LoVo (cell line): ENCODE data around the gene ABCA10.
"Not testable (repeated sequence)": the region's sequence is repeated elsewhere in the genome, so short reads cannot be mapped to it uniquely, and the experiment has no call there.

Experiments
- DNase-seq: peaks from one replicate; pipeline ENCODE4 v3.0.0-alpha.2; 2016; ENCODE audit warnings: low spot score

ABCA10 gene

GRCh38 chr17:69227541-69227940, 1.1 kb downstream of the ABCA10 start:
- no peak for DNase-seq

DNA sequence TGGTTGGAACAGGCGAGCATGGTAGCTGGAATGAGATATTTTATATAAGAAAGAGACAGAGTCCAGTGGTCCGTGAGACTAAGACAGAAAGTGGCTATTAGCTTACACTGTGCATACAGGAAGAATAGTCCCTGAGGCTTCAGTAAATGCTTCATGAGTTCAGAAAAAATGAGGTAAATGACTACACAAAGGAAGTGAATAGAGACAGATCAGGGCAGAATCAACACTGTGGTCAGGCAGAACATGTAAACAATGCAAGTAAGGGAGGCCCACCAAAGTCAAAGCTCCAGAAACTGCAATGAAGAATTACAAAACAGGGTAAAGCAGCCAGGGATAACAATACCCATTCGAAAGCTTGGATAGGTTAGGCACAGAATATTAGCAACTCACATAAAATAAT, 4.8 kb downstream of the ABCA10 start:
- DNase-seq: no peak

DNA sequence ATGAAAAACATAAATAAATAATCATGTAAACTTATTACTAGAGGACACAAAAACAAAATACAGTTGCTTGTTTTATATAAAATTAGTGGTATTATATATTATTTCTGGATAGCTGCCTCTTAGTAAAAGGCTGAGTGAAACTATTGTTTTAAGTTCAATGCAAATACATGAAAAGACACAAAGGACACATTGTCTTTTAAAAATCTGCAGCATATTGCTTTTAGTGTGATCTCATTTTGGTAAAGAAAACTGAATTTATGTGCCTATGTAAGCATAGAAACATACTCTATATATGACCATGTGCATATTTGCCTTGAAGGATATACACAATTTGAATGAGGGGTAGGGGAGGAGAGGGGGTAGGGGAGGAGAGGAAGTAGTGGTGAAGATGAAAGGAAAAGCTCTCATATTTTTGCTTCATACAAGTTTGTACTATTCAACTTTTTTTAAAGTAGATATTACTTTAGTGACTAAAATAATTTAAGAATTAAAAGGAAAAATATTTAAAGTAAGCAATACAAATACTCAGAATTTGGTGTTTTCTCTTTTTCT, 5.8 kb downstream of the ABCA10 start:
- no peak for DNase-seq

GRCh38 chr17:69220098-69220497, 8.5 kb downstream of the ABCA10 start:
- no peak for DNase-seq

DNA sequence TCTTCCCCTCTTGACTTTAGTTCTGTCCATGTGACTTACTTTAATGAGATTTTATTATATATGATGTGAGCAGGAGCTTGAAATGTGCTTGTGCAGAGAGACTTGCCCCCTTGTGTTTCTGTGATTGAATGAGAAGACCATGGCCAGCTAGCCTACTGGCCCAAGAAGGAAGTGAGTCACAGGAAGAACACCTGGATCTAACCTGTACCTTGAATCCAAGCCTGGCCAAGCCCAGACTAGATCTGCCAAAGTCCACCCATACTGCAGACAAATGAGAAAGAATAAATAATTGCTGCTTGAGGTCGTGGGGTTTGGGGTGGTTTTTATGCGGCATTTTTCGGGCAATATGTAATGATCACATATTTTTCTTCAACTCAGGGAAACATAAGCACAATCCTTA, 9.6 kb downstream of the ABCA10 start:
- DNase-seq: no peak

DNA sequence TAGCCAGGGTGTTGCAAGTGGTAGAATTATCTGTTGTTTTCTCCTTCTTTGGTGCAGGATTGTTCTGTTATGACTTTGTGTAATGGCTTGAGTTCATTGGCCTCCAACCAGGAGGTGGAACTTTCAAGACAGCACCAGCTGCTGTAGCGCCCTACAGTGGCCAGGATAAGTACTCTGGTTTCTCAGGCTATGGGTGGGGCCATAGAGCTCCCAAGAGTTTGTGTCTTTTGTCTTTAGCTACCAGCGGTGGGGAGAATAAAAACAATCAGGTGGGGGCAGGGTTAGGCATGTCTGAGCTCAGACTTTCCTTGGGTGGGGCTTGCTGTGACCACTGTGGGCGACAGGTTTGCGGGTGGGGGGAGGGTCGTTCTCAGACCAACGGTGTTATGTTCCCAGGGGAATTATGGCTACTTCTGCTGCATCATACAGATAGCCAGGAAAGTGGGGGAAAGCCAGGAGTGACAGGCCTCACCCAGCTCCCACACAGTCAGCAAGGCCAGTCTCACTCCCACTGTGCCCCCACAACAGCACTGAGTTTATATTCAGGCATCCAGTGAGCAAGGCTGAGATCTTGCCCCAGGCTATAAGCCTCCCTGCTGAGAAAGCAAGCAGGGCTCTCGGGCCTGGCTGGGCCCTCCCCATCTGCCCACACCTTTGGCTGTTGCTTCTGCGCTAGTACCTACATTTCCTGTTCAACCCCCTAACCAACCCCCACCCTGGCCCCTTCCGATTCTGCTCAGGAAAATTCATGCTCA, 15.4 kb downstream of the ABCA10 start:
- no peak for DNase-seq

DNA sequence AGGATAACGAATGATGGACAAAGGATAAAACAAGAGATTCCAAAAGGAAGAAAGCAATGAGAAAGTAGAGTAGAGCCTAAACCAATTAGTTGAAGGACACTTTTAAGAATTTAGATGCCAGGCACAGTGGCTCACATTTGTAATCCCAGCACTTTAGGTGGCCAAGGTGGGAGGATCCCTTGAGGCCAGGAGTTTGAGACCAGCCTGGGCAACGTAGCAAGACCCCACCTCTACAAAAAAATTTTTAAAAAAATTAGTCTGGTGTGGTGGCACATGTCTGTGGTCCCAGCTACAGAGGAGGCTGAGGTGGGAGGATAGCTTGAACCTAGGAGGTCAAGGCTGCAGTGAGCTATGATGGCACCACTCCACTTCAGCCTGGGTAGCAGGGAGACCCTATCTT, 20.0 kb downstream of the ABCA10 start:
- no peak for DNase-seq

GRCh38 chr17:69207151-69207550, 21.5 kb downstream of the ABCA10 start:
- no peak for DNase-seq

- DNase-seq: no peak
Observed at GRCh38 chr17:69198238-69198637, 30.4 kb downstream of the ABCA10 start.

- DNase-seq: not testable (repeated sequence)
Observed at GRCh38 chr17:69196105-69196653, 32.4 kb downstream of the ABCA10 start.

DNA sequence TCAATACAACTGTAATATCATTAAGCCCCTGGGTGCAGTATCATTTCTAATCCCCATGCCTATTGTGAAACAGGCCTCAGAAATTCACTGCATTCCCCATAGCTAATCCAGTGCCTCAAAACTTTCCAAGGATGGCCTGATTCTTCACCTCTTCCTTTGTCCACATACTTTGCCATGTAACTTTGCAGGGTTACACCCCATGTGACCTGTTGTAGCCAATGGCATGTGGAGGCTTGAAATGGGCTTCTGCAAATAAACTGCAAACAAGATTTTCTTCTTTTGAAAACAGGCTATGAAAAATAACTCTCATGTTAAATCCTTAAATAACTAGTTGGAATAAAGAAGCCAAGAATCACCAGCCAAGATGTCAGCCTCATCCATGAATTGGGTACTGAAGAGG, 35.9 kb downstream of the ABCA10 start:
- DNase-seq: no peak

DNA sequence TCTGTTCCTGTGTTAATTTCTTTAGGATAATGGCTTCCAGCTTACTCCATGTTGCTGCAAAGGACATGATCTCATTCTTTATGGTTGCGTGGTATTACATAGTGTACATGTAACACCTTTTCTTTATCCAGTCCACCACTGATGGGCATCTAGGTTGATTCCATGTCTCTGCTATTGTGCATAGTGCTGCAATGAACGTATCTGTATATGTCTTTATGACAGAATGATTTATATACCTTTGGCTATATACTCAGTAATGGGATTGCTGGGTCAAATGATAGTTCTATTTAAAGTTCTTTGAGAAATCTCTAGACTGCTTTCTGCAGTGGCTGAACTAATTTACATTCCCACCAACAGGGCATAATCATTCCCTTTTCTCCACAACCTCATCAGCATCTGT, 39.8 kb downstream of the ABCA10 start:
- DNase-seq: no peak

DNA sequence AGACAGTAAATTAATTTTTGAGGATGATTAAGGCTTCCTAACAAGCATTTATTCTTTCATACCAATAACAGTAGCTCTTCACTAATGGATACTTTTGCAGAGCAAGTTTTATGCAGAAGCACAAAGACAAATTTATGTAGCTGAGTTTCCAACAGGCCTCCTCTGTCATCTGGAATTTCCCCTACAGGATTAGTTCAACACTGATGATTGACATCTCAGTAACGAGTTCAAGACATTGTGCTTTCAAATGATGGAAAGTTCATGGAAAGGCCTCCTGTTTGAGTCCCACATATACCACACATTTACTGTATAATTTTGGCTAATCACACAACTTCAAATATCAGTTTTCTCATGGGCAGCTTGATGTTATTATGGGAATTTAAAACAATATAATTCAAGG, 40.6 kb downstream of the ABCA10 start:
- DNase-seq: no peak

DNA sequence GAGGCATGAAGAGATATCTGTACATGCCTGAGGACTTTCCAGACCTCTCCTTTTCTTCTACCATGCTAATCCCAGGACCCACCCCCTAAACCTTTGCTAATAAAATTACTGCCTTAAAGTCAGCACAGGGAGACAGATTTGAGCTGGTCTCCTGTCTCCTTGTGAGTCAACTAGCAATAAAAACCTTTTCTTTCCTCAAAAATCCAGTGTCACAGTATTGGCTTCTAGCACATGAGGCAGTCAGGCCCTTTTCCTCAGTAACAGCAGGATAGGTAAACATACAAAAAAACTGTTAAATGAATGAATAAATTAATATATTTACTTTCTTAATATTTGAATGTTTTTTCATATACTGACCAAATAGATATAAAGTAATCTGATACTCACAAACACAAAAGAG, 41.3 kb downstream of the ABCA10 start:
- no peak for DNase-seq

DNA sequence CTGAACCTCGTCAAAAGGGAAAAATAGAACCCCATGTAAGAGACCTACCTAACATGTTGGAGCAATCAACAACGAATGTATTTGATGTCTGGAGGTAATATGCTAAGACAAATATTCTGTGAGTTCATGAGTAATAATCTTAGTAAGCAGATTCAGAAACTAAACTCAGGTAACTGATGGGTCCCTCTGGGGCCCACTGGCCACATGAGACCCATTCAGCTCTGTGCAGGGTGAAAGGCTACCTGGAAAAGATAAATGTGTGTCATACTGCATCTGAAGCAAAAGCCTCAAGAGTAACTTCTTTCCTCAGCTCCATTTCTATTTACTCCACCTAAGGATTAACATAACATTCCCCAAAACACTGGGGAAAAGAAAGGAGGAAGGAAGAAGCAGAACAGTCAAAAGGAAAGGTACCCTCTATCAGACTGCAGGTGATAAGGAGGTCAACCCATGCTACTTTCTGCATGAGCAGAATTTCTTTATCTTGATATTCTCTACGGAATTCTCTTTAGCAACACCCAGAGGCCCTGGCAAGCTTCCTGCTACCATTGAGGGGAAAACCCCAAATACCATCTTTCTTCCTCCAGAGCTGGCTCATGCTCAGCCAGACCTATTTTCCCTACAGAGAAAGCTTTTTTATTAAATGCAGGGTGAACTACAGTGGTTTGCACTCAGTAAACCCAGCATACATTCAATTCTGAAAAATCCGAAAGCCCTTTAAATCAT, 49.2 kb downstream of the ABCA10 start:
- no peak for DNase-seq

GRCh38 chr17:69176457-69176795, 52.2 kb downstream of the ABCA10 start:
- DNase-seq: no peak

DNA sequence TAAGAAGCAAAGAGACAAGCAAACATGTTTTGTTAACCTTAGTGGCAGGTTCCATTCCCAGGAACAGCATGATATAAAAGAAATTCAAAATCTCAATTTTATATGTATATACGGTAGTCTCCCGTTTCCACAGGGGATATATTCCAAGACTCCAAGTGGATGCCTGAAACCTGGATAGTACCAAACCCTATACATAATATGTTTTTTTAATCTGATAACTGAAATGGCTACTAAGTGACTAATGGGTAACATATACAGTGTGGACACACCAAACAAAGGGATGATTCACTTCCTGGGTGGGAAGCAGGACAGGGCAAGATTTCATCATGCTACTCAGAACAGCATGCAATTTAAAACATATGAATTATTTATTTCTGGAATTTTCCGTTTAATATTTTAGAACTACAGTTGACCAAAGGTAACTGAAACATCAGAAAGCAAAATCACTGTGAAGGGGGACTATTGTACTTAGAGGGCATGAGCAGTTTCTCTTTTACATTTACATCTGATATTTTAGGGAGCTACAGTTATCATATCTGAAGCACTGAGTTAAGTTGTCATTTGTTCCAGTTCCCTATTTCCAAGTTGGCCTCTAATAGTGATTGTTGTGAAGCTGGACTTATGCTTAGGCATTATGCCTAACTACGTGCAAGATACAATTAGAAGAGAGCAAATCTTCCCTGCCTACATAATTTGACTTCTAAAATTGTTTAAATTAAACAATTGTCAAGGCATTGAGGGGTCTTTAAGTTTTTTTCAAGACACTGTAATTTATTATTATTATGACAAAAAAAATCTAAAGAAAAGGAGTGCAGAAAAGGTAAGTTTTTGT, 52.8 kb downstream of the ABCA10 start:
- peak; percentile 61 for DNase-seq

DNA sequence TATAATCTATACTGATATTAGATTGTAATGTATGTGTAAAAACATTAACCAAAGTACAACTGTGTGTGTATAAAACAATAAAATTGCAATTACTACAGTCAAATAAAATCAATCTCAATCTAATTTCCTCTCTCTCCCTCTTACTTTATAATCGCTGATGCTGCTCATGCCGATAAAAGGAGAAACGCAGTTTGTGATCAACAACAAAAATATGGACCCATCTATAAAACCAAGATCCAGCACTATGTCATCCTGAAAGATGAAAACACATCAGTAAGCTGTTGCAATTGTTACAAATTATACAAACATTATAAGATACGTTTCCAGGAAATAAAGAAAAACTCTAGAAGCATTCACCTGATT, 53.4 kb downstream of the ABCA10 start:
- DNase-seq: no peak

DNA sequence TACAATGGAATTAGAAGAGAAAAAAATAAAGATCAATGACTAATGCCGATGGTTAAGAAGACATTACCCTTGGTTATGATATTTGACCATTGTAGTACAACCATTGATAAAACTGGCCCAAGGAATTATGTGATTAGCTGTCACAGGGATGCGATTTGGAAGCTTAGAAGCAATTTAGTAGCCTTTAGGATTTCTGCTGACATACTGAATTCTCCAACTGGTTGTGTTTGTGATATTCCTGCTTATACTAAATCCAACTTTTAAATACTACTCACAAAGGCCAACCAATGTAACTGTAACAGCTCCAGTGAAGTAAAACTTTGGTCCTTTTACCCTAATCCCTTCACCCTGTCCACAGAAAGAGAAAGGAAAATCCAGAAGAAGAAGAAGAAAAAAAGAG, 55.5 kb downstream of the ABCA10 start:
- no peak for DNase-seq

GRCh38 chr17:69170377-69170776, 58.2 kb downstream of the ABCA10 start:
- no peak for DNase-seq

- not testable (repeated sequence) for DNase-seq
Observed at GRCh38 chr17:69168642-69169041, 60.0 kb downstream of the ABCA10 start.

DNA sequence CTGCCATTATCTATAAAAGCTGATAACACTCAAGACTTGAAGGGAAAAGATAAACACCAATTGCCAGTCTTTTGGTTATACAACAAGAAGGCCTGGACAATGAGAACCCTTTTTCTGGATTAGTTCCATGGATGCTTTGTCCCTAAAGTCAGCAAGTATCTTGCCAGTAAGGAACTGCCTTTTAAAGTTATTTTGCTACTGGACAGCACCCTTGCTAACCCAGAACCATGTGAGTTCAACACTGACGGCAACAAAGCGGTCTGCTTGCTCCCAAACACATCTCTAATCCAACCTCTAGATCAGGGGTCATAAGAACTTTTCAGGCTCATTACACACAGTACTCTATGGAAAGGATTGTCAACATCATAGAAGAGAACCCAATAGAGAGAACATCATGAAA, 61.7 kb downstream of the ABCA10 start:
- DNase-seq: no peak
